Hematopoietic multipotent progenitor cell (in vitro differentiated cells): ENCODE measurements around the gene MRPL14. TPM values are rescaled to one million over a fixed set of nuclear protein-coding genes. Genes with fewer than 3 reads are reported as not detected.
A peak's percentile ranks its signal among the peaks of the same experiment; 100 is the strongest.

Source experiments
- DNase-seq, 3 donors: peaks; one replicate each; pipeline ENCODE4 v3.0.0-alpha.2; 2011 to 2015; ENCODE audit warnings: low read depth in 2 of 3, low spot score in 2 of 3
- total RNA-seq: library from RNA; depleted of rRNA; stranded (reverse); fragments of >200 nt; gene quantifications from one replicate; pipeline ENCODE4 v1.2.3, GENCODE V29; 2012

MRPL14 gene
- total RNA-seq: 20.5 TPM

DNA sequence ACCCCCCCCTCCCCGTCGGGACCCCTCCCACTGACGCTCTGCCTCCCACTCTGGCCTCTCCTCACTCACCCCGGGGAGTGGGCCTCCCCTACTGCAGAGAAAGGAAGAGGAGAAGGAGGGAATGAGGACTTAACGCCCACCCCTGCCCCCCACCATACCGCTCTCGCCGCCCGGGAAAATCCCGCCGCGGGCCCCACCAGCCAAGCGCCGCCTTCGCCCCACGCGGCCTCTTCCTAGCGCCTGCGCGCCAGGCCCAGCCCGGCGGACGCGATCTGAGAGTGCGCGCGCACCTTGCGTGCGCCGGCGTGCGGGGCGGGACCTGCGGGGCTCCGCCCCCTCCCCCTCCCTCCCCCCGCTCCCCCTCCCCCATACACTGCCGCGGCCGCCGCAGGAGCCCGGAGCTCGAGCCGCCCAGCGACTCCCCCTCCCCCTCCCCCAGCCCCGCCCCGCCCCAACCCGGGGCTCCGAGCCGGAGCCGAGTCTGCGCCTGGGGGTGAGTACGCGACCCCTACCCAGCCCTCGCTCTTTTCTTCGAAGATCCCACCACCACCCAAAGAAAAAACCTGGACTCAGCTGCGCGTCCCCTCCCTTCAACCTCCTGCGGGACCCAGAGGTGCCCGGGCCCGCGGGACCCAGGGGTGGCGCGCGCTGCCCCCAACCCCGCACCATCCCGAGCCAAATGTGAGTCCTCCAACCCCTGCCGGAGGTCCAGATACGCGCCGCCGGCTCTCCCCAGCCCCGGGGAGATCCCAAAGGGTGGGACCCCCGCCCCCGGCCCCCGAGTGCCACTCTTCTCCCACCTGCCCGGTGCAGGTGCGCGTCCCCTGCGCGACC is at the start of gene MRPL14, which contains the start of gene TMEM63B:
Gene MRPL14, minus strand, starts transcription at position 267 of the 834 bp plus-strand sequence. CDS start 10,841 bp downstream, outside the sequence.
Gene TMEM63B, plus strand, starts transcription at position 369 of the 834 bp plus-strand sequence. CDS start 7,031 bp downstream, outside the sequence.
- DNase-seq: peak; percentile 85 to 90 (median 87)

DNA sequence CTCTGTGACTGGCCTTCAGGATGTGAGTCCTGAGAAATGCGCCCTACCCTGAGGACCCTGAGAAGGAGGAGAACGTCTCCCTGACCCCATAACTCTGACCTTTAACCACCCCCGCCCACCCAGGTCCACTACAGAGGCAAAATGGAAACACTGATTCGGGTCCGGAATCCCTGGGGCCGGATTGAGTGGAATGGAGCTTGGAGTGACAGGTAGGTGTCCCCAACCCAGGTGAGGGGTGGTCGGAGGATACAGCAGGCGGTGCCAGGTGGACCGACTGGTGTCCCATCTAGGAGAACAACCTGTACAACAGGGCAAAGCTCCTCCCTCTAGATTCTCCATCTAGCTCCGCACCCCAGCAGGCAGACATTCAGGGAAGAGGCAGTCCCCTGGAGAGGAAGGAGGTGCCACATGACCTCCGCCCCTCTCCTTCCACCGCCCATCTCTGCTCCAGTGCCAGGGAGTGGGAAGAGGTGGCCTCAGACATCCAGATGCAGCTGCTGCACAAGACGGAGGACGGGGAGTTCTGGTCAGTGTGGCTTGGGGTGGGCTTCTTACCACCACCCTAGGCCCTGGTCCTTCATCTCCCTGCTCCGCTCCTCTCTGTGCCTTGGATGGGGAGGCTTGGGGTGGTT is 49.0 kb upstream of the MRPL14 start:
- DNase-seq: no peak

DNA sequence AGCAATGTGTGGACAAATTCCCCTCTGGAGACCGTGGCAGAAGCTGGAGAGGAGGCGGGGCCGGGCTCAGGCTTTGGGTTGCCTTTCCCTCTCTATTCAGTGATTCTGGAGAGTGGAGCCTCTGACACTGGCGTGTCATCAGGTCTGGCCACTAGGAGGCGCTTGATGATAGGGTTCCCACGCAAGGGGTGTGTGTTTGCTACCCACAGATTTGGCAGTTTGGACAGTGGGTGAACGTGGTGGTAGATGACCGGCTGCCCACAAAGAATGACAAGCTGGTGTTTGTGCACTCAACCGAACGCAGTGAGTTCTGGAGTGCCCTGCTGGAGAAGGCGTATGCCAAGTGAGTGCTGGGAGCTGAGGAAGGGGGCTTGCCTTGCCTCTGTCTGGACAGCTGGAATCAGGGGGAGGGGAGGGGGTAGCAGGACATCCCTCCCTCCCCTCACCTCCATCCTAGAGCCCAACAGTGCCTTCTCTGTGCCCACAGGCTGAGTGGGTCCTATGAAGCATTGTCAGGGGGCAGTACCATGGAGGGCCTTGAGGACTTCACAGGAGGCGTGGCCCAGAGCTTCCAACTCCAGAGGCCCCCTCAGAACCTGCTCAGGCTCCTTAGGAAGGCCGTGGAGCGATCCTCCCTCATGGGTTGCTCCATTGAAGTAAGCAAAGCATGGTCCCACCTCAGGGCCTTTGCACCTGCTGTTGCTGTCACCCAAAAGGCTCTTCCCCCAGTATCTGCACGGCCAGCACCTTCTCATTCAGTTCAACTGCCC is 45.7 kb upstream of the MRPL14 start:
- peak; percentile 47 to 84 (median 73) for DNase-seq

DNA sequence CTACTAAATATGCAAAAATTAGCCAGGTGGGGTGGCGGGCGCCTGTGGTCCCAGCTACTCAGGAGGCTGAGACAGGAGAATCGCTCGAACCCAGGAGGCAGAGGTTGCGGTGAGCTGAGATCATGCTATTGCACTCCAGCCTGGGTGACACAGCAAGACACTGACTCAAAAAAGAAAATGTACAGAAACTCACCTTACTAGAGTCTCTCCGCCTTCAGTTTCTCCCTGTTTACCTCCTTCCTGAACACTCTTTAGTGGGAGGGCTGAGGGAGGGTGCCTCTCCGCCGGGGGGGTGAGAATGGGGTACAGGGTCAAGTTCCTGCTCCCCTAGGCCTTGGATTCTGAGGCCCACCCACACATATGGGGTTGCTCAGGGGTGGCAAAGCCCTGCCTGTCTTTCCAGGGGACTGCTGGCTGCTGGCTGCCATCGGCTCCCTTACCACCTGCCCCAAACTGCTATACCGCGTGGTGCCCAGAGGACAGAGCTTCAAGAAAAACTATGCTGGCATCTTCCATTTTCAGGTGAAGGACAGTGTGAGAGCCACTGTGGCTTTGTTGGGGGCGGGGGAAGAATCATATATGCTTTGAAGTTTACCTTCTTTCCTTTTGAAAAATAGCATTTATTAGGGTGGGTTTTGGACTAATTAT is 44.8 kb upstream of the MRPL14 start:
- no peak for DNase-seq

DNA sequence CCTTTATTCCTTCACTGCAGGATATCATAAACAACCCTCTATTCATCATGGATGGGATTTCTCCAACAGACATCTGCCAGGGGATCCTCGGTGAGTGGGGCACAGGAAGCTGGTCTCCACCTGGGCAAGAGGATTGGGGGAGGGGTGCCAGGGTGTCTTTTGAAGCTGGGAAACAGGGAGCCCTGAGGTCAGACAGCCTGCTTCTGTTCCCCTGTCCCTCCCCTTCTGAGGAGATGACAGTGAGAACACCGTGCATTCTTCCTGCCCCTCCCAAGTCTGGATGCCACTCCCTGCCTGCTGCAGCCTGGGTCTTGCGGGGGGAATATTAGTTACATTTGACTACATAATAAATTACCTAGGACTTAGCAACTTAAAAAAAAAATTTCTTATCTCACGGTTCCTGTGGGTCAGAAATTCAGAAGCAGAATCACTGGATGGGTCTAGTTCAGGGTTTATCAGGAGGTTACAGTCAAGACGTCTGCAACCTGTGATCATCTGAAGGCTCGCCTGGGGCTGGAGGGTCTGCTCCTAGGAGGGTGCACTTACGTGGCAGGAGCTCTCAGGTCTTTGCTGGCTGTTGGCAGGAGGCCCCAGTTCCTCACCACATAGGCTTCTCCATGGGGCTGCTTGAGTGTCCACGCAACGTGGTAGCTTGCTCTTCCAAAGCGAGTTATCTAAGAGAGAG is 42.8 kb upstream of the MRPL14 start:
- DNase-seq: no peak

DNA sequence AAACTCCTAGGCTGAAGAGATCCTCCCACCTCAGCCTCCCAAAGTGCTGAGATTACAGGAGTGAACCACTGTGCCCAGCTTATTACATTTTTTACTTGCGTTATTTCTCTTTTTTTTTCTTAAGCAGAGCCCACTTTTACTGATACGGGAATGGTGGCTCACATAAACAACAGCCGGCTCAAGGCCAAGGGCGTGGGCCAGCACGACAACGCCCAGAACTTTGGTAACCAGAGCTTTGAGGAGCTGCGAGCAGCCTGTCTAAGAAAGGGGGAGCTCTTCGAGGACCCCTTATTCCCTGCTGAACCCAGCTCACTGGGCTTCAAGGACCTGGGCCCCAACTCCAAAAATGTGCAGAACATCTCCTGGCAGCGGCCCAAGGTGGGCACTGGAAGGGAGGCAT is 41.9 kb upstream of the MRPL14 start:
- DNase-seq: no peak

DNA sequence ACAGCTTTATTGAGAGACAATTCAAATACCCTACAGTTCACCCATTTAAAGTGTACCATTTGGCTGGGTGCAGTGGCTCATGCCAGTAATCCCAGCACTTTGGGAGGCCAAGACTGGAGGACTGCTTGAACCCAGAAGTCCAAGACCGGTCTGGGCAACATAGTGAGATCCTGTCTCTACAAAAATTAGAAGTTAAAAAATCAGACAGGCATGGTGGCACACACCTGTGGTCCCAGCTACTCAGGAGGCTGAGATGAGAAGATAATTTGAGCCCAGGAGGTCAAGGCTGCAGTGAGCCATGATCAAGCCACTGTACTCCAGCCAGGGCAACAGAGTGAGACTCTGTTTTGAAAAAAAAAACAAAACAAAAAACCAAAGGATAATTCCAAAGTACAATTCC is 40.3 kb upstream of the MRPL14 start:
- DNase-seq: no peak

DNA sequence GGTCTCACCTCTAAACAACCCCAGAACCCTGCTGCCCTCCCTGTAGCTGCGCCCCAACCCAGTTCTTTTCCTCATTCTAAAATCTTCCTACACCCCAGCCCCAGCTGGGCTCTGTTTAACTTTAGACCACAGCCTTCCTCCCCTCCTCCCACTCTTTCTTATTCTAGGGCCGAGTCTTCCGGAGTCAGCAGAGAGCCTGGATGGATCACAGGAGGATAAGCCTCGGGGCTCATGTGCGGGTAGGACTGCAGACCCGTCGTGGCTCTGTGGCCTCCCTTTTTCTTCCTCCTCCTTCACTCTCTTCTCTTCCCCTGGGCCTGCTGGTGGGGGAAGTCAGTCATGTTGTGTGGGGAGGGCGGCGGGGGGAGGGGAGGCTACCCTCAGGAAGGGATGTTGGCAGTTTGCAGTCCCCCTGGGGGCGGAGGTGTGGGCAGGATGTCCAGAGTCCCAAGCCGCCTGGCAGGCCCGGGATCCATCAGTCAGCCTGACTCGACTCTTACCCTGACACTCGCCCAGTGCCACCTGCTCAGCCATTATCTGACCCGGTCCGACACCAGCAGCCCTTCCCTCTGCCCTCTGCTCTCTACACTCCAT is 39.4 kb upstream of the MRPL14 start:
- peak in 2 of 3 donors; percentile 28 to 52 for DNase-seq

DNA sequence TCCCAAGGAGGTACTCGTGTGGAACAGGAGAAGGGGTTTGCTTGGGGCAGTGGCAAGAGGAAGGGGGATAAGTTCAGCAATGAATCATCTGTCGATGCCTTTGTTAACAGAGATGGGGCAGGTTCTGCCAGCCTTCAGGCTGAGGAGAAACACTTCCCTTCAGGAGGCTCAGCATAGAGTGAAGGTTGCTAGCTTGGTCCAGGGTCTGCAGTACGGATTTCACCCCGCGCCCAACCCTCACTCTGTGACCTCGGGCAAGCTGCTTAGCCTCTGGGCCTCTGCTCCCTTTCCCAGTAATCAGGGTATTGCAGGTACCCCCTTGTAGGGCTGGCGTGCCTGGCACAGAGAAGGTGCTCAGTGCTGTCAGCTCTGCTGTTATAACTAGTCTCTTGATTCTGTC is 38.9 kb upstream of the MRPL14 start:
- no peak for DNase-seq

DNA sequence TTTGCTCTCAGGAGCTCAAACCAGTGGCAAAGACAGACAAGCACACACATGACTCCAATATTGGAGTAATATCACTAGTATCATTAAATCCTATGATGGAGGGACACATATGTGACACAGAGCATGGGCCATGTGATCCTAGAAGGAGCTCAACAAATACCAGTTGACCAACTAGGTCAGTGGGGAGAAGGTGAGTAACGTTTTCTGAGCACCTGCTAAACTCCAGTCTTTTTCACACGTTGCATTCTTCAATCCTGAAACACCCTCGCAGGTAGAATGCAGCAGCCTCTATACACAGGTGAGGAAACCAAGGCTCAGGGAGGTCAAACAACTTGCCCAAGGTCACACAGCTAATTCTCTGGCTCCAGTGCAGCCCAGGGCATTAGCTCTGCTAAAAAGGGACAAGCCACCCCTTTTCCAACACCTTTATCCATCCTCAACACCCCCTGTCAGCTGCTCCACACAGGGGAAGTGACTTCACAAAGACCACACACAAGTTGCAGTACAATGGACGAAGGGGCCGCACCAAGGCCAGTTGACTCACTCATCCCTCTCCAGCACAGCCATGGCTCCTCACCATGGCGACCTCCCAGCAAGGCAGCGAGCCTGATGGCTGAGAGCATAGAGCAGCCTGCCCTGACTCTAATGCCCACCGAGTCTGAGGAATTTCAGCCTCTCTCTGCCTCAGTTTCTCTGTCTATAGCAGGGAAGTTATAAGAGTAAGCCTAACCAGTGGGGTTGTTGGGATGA is 35.8 kb upstream of the MRPL14 start:
- DNase-seq: no peak

DNA sequence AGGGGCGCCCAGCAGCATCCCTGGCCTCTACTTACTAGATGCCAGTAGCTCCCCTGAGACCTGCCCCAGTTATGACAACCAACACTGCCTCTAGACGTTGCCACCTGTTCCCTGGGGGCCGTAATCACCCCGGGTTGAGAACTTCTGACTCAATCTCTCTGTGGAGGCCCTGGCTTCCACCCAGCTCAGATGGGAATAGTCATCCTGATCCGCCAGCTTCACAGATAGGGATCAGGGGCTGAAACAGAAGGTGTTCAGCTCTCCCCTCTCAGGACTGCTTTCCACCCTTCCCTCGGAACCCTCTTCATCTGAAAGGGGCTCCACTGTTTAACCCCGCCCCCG is 34.7 kb upstream of the MRPL14 start:
- DNase-seq: no peak

DNA sequence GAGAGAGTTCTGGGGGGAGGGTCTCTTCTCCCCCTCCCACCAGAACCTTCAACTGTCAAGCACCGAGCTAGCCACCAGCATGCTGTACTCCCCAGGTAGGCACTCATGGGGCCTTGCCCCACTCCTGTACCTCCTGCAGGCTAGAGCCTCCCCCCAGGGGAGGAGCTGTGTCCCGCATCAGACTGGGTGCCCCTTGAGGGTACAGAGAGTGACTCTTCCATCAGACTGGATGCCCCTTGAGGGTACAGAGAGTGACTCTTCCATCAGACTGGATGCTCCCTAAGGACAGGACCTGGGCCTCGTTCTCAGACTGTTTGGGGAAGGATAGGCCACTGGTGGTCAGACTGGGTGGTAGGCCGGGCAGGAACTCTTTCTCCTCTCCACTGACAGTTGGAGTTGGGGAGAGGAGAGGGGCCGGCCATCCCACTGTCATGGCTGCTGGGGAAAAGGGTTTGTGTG is 31.5 kb upstream of the MRPL14 start, which contains the start of gene CAPN11:
Gene CAPN11, plus strand, starts transcription at position 51 of the 459 bp plus-strand sequence. Its CDS starts 29 bp downstream, at position 80.
- DNase-seq: no peak

DNA sequence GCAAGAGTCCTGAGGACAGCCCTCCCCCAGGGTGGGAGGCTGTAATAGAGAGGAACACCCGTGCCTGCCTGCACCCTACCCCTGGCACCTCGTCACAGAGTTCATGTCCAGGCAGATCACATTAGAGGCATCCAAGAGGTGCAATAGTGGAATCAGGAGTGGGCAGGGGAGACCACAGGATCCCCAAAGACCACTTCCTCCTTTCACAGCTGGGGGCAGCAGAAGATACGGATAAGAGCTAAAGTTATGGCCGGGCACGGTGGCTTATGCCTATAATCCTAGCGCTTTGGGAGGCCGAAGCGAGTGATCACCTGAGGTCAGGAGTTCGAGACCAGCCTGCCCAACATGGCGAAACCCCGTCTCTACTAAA is 29.9 kb upstream of the MRPL14 start:
- peak in 2 of 3 donors; percentile 18 to 36 for DNase-seq

DNA sequence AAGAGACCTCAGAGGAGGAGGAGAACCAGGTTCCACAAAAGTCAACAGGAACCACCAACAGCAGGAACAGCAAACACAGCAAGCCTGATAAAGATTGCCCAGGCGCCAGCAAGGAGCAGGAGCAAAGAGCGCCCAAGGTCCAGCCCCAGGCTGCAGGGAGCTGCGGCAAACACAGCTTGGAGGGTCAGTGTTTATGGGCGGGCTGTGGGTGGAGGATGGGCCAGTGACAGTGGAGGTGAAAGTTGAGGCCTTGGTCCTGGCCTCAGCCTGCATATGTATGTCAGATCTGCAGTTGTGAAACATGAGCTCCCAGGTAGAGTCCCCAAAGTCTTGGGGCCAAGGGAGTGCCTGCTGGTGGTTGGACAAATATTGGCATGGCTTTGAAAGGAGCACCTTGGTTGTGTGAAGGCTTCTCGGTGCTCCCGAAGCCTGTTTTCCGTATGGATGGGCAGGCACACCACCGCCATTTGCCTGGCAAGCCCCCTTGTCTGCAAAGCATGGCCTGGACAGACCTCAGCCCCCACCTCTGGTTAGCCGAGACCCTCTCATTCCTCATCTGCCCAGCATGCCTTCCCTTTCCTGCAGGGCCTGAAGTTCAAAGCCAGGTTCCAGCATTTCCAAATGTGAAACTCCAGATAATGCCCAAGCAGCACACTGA is 29.4 kb upstream of the MRPL14 start:
- no peak for DNase-seq

DNA sequence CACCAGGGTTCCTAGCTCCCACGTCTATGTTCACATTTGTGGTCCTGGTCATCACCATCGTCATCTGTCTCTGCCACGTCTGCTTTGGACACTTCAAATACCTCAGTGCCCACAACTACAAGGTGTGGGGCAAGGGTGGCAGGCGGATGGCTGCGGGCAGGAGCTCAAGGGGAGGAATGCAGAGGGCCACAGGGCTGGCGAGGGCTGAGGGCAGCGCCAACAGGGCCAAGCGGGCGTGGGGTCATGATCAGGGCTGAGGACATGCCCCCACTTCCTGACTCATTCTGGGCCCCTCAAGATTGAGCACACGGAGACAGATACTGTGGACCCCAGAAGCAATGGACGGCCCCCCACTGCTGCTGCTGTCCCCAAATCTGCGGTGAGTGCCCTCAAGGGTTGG is 26.8 kb upstream of the MRPL14 start:
- no peak for DNase-seq

DNA sequence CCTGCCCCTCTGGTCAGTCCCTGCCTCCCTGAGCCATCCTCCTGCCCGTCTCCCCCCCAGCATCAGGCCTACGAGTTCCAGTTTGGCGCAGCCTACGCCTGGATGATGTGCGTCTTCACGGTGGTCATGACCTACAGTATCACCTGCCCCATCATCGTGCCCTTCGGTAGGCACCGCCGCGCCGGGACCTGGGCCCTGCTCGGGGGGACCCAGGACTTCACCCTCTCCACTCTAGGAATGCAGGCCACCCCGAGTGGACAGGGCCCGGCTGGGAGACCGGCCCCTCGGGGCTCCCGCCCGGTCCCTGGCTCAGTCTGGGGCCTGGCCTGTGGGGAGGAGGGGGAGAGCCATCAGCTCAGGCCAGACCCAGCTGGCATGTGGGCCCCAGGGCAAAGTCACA is 25.3 kb upstream of the MRPL14 start:
- DNase-seq: no peak

DNA sequence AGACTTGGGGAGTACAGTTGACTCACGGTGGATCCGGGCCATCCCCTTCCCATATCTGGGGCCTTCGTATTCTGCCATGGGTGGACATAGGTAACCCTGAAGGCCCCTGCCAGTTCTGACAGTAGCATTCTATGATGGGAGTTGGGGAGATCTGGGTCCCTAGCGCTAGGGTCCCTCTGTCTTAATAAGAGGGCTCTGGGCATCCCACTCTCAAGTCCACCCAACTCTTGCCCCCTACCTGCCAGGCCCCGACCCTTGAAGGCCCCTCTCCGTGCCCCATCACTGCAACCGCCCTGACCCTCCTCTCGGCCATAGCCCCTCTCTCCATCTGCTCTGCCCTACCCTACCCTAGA is 24.8 kb upstream of the MRPL14 start:
- DNase-seq: no peak

DNA sequence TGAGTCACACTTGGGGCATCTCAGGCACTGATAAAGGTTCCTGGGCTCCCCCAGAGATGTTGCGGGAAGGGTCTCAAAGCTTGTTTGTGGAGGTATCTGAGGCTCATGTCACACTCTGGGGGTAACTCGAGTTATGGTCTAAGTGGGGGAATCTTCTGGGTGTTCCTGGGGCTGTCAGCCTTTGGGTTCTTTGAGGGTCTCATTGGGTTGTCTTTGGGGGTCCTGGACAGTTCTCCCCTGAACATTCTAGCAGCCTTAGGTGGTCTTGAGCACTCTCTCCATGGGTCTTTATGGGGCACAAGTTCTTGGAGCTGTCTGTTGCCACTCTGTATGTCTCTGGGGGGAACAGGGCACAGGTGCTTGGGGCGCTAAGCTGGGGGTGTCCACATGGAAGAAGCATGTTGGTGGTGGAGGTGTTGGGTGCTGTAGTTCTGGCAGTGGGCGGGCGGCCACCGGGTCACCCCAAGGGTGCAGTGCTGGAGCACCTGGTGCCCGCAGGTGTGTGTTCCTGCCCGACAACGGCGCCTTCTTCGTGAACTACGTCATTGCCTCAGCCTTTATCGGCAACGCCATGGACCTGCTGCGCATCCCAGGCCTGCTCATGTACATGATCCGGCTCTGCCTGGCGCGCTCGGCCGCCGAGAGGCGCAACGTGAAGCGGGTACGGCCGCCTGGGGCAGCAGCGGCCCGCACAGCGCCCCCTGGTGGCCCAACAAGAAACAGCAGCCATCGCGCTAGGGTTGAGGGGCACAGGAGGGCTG is 24.3 kb upstream of the MRPL14 start:
- DNase-seq: peak; percentile 63 to 81 (median 74)
